ENCODE data around the gene S100A4.

The S100A4 gene

DNA sequence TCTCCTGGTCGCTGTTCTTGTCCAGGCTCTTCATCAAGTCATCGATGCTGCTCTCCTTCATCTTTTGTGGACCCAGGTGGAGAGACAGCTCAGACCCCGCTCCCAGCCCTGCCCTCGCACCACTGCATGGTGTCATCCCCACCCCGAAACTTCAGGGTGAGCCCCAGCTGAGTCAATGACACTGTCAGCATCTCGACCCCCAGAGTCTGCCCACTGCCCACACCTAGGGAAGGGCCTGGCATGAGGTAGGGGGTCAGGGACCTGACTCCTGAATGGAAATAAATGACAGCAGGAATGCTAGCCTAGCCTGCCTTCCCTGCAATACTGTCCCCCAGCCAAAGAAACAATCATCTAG lies 8.3 kb downstream of the S100A4 start:
- TF ChIP-seq, protein P1, sequence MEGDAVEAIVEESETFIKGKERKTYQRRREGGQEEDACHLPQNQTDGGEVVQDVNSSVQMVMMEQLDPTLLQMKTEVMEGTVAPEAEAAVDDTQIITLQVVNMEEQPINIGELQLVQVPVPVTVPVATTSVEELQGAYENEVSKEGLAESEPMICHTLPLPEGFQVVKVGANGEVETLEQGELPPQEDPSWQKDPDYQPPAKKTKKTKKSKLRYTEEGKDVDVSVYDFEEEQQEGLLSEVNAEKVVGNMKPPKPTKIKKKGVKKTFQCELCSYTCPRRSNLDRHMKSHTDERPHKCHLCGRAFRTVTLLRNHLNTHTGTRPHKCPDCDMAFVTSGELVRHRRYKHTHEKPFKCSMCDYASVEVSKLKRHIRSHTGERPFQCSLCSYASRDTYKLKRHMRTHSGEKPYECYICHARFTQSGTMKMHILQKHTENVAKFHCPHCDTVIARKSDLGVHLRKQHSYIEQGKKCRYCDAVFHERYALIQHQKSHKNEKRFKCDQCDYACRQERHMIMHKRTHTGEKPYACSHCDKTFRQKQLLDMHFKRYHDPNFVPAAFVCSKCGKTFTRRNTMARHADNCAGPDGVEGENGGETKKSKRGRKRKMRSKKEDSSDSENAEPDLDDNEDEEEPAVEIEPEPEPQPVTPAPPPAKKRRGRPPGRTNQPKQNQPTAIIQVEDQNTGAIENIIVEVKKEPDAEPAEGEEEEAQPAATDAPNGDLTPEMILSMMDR (IDR thresholded peaks at IDR 0.05; ENCODE audit: borderline replicate concordance, control extremely low read depth, extremely low read depth, insufficient read depth, missing control alignments): no peak
- in situ Hi-C loops (cut with MboI; ENCODE audit: low sequenced_read_pairs, unreplicated experiment): no loop called here
- DNase-seq (ENCODE audit: low spot score): no peak

DNA sequence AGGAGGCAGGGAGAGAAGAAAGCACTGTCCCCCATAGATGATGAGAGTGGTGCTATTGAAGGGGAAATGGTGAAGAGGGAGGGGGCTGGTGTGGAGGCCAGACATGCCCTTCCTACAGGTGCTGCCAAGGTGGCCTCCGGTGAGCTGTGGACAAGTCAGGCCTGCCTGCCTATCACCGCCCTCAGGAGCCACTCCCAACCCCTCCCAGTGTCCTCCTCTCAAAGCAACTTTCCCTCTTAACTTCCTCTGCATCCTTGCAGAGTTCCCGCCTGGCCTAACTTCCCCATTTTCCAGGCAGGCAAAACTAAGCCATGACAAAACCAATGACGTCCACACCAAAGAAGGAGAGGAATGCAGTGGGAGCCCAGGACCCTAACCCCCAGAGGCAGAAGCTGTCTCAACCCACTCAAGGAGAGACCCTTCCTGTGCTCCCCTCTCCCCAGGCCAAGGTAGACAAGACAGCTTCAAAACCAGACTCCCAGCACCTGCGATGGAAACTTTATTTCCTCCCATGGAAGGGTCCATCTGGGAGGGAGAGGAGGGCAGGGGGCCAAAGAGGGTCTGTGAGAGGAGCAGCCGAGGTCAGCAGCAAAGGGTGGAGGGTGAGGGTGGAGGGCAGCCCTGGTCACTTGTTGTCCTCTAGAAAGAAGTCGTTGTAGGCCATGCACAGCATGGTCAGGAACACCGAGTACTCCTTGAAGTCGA lies 8.8 kb downstream of the S100A4 start:
- TF ChIP-seq, protein P1 (IDR thresholded peaks at IDR 0.05; ENCODE audit: borderline replicate concordance, control extremely low read depth, extremely low read depth, insufficient read depth, missing control alignments): no peak
- in situ Hi-C loops (cut with MboI; ENCODE audit: low sequenced_read_pairs, unreplicated experiment): no loop called here

DNA sequence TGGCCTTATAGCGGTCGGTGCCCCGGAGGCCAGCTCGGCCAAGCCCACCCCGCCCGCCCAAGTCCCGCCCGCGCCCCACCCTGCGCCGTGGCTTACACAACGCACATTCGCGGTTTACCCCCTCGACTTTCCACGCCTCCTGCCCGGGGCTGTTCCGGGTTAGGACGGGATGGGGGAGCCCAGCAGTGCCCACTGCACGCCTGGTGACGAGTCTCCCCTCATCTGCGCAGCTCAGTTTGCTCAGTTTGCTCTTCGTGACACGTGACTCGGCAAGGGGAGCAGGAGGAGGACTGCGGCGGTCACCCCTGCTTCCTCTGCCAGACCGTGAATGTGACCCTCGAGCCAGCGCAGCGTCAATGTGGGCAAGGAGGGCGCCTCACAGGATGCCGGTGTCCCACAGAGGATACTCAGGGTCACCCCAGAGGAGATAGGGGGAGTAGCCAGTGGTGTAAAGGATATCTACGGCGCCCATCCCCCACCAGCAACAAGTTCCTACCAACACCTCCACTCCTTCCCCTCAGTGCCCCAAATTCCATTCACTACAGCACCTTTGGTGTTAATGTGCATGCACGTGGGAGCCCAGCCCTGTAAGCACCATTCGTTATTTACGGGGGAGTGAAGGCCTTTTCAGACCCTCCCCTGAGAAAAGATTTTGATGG lies 9.5 kb downstream of the S100A4 start:
- TF ChIP-seq, protein P1 (IDR thresholded peaks at IDR 0.05; ENCODE audit: borderline replicate concordance, control extremely low read depth, extremely low read depth, insufficient read depth, missing control alignments): no peak
- peak; percentile 72 for DNase-seq (ENCODE audit: low spot score)
- in situ Hi-C loops (cut with MboI; ENCODE audit: low sequenced_read_pairs, unreplicated experiment): no loop called here

More for the DNA sequence above, 8.8 kb downstream of the S100A4 start:
- DNase-seq (ENCODE audit: low spot score): no peak

DNA sequence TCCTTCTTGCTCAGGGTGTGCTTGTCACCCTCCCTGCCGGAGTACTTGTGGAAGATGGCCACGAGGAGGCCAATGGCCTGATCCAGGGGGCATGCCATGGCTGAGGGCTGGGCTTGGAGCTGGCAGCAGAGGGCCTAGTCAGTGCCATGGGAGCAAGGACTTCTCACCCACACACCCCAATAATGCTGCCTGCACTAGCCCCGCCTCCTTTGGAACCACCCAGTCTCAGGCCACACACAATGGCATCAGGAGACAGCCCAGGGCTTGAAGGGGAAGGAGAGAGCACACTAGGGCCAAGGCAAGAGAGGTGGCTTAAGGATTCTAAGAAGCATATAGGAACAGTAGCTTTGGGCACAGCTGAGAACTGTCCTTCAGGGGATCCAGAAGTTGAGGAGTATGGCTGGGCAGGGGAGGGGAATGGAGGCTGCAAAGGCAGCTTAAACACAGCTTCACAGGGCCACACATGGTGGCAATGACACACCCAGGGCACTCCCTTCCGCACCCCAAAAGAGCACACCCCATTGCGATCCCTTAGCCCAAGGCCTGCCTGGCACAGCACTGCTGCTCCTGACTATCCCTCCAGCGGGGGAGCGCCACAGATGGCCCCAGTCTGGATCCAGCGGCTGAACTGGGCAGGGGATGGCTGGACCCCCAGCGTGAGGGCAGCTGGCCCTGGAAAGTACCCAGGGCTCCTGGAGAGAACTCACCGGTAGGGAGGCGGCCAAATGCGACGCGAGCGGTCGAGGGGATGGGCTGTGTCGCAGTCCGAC lies 10.2 kb downstream of the S100A4 start, which contains the start of gene S100A6:
S100A6 (minus strand) TSS at position 750 of the 770 bp plus-strand sequence; CDS start at position 98, 652 bp downstream.
- TF ChIP-seq, protein P1 (IDR thresholded peaks at IDR 0.05; ENCODE audit: borderline replicate concordance, control extremely low read depth, extremely low read depth, insufficient read depth, missing control alignments): no peak
- in situ Hi-C loops (cut with MboI; ENCODE audit: low sequenced_read_pairs, unreplicated experiment): no loop called here
- no peak for DNase-seq (ENCODE audit: low spot score)

DNA sequence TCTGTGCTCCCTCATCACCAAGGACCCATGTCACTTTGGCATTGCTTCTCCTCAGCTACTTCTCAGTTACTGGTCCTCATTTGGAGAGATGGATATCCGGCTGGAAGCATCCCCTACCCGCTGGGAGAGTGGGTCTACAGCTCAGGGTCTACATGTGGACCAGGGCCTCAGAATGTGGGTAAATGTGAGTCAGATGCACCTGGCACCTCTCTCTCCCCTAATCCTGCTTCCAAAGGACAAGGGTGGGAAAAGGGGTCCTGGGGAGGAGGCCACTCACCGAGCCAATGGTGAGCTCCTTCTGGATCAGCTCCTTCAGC lies 10.7 kb downstream of the S100A4 start:
- in situ Hi-C loops (cut with MboI; ENCODE audit: low sequenced_read_pairs, unreplicated experiment): no loop called here
- TF ChIP-seq, protein P1 (IDR thresholded peaks at IDR 0.05; ENCODE audit: borderline replicate concordance, control extremely low read depth, extremely low read depth, insufficient read depth, missing control alignments): no peak
- no peak for DNase-seq (ENCODE audit: low spot score)

DNA sequence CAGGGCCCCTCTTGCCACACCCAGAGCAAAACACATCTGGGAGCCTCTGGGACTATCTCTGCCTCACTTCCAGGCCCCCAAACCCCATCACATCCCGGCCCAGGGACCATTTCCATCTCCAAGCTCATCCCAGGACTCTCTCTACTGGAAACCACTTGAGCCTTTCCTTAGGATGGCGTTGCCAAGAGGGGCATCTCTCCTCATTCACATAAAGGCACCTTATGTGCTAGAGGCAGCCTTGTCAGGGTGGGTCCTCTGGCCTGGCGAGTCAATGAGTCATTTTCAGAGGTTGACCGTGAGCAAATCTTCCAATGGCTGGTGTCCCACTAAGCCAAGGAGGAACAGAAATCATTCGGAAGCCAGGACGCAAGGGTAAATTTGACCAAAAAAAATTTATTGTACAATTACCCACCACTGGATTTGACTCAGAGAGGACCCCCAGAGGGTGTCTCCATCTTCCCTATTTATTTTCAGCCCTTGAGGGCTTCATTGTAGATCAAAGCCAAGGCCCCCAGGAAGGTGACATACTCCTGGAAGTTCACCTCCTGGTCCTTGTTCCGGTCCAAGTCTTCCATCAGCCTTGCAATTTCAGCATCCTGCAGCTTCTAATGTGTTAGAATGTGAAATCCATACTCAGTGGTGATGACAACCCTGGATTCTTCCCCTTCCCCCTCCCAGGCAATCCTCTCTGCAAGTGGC lies 11.2 kb downstream of the S100A4 start:
- TF ChIP-seq, protein P1 (IDR thresholded peaks at IDR 0.05; ENCODE audit: borderline replicate concordance, control extremely low read depth, extremely low read depth, insufficient read depth, missing control alignments): no peak
- DNase-seq (ENCODE audit: low spot score): no peak
- in situ Hi-C loops (cut with MboI; ENCODE audit: low sequenced_read_pairs, unreplicated experiment): no loop called here

Data from GM13976 (cell line).